OCI-LY7 (cell line): Measurements from ENCODE around the gene LSG1. TPM values are rescaled to one million over a fixed set of nuclear protein-coding genes. Genes with fewer than 3 reads are reported as not detected.

Source experiments
- BruUV-seq: library from RNA; stranded (reverse); fragments of 400-500 nt; replicated peaks from 2 replicates; lab custom pipeline; 2021; lab: Mats Ljungman, UMichigan
- CTCF ChIA-PET: fragments of 300-600 bp; sonication (Branson Sonifier 250); formaldehyde crosslinking; loops from one replicate; lab custom pipeline; 2022; ENCODE audit warnings: antibody characterized with exemption; ENCODE audit not compliant: unreplicated experiment; lab: Charles Lee
- POLR2A ChIA-PET: fragments of 300-600 bp; sonication (Branson Sonifier 250); formaldehyde crosslinking; loops from one replicate; lab custom pipeline; 2022; ENCODE audit warnings: antibody characterized with exemption; lab: Charles Lee
- DNase-seq: peaks from one replicate; pipeline ENCODE4 v3.0.0-alpha.2; 2015; ENCODE audit warnings: low spot score
- H2AFZ ChIP-seq: fragments of 200-600 bp; sonication (generic), shearing (Covaris generic); 2 replicates; pipeline ENCODE4 v1.6.1; 2014; ENCODE audit warnings: mild to moderate bottlenecking, antibody characterized with exemption, low read length, moderate library complexity
- H3K27ac ChIP-seq: fragments of 200-600 bp; sonication (generic); 2 replicates; pipeline ENCODE4 v1.5.1; 2014; ENCODE audit warnings: mixed run types, low read depth, mild to moderate bottlenecking, moderate library complexity, low read length, inconsistent platforms; ENCODE audit not compliant: poor library complexity, severe bottlenecking
- H3K36me3 ChIP-seq: fragments of 200-600 bp; sonication (generic); 2 replicates; pipeline ENCODE4 v1.6.1; 2014; ENCODE audit warnings: mild to moderate bottlenecking, antibody characterized with exemption, low read length, moderate library complexity, mixed read lengths; ENCODE audit not compliant: insufficient read depth
- H3K4me1 ChIP-seq: fragments of 200-600 bp; sonication (generic); 2 replicates; pipeline ENCODE4 v1.5.1; 2014; ENCODE audit warnings: mild to moderate bottlenecking, low read length; ENCODE audit not compliant: insufficient read depth, poor library complexity, severe bottlenecking
- H3K4me2 ChIP-seq: fragments of 200-600 bp; sonication (generic); 2 replicates; pipeline ENCODE4 v1.6.1; 2014; ENCODE audit warnings: mild to moderate bottlenecking, low read length
- H3K4me3 ChIP-seq: fragments of 200-600 bp; sonication (generic); 2 replicates; pipeline ENCODE4 v1.5.1; 2014; ENCODE audit warnings: mild to moderate bottlenecking, low read depth, low read length; ENCODE audit not compliant: poor library complexity, severe bottlenecking
- H3K79me2 ChIP-seq: fragments of 200-600 bp; sonication (generic); 2 replicates; pipeline ENCODE4 v1.6.1; 2016; ENCODE audit warnings: low read depth, mild to moderate bottlenecking, low read length, moderate library complexity, mixed read lengths; ENCODE audit not compliant: insufficient read depth
- H3K9me2 ChIP-seq: fragments of 200-600 bp; sonication (generic); 2 replicates; pipeline ENCODE4 v1.6.1; 2016; ENCODE audit warnings: mild to moderate bottlenecking, low read length, mixed read lengths; ENCODE audit not compliant: insufficient read depth
- H3K9me3 ChIP-seq: fragments of 200-600 bp; sonication (generic); 2 replicates; pipeline ENCODE4 v1.6.1; 2014; ENCODE audit warnings: mild to moderate bottlenecking, mixed run types, low read length, mixed read lengths
- H4K20me1 ChIP-seq: fragments of 200-600 bp; sonication (generic); 2 replicates; pipeline ENCODE4 v1.6.1; 2014; ENCODE audit warnings: mild to moderate bottlenecking, antibody characterized with exemption, low read length, moderate library complexity, mixed read lengths; ENCODE audit not compliant: insufficient read depth
- EZH2phosphoT487 ChIP-seq: fragments of 200-600 bp; sonication (generic); IDR thresholded peaks from 2 replicates; pipeline ENCODE4 v1.6.1; 2018; ENCODE audit warnings: low read depth, borderline replicate concordance, mild to moderate bottlenecking, mixed run types, antibody characterized with exemption, low read length, moderate library complexity, mixed read lengths
- intact Hi-C: fragments of 100-400 bp; cut with micrococcal nuclease; formaldehyde crosslinking; loops from one replicate; pipeline ENCODE4 v1.10.0; 2022; ENCODE audit not compliant: unreplicated experiment
- total RNA-seq, 2 experiments: library from RNA; depleted of rRNA in 1 of 2; stranded (reverse); fragments of >200 nt in 1 of 2; shearing (Covaris generic) in 1 of 2; gene quantifications; 2 replicates each; pipeline ENCODE4 v1.2.3, GENCODE V29; 2014 to 2022
- TF ChIP-seq, protein P1 (sequence below): fragments of 200-600 bp; sonication (generic); conservative IDR thresholded peaks from 2 replicates; pipeline ENCODE4 v1.5.1; 2014; ENCODE audit warnings: mild to moderate bottlenecking, antibody characterized with exemption, low read length, moderate library complexity, mixed read lengths

Gene LSG1
- total RNA-seq, 2 experiments from 2014 or later = 44.4 to 52.9 TPM

- H3K36me3 ChIP-seq = no peaks in the 10 kb centered on the region
- no peaks in the 10 kb centered on the region for H3K79me2 ChIP-seq
- BruUV-seq = no TSS peak
- no peak overlapping the region for H3K4me3 ChIP-seq
- POLR2A ChIA-PET = interaction anchor here (0.6 to 1.4 kb wide), 3 partner anchors 26 to 32 kb away, joined by 3 to 5 read pairs (median 4); no protein-coding TSS in a partner anchor
- TF ChIP-seq, protein P1, sequence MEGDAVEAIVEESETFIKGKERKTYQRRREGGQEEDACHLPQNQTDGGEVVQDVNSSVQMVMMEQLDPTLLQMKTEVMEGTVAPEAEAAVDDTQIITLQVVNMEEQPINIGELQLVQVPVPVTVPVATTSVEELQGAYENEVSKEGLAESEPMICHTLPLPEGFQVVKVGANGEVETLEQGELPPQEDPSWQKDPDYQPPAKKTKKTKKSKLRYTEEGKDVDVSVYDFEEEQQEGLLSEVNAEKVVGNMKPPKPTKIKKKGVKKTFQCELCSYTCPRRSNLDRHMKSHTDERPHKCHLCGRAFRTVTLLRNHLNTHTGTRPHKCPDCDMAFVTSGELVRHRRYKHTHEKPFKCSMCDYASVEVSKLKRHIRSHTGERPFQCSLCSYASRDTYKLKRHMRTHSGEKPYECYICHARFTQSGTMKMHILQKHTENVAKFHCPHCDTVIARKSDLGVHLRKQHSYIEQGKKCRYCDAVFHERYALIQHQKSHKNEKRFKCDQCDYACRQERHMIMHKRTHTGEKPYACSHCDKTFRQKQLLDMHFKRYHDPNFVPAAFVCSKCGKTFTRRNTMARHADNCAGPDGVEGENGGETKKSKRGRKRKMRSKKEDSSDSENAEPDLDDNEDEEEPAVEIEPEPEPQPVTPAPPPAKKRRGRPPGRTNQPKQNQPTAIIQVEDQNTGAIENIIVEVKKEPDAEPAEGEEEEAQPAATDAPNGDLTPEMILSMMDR = no peak
- no peak for TF ChIP-seq EZH2phosphoT487
- H2AFZ ChIP-seq = no peak overlapping the region
- CTCF ChIA-PET = interaction anchor here (1.4 kb wide), 1 partner anchor 9 kb away, joined by 3 read pairs; no protein-coding TSS in a partner anchor
- no peak for DNase-seq
- H3K4me1 ChIP-seq = no peaks in the 10 kb centered on the region
- intact Hi-C loops = no loop called here
- no peaks in the 10 kb centered on the region for H3K9me3 ChIP-seq
- H3K4me2 ChIP-seq = no peak overlapping the region
- H3K9me2 ChIP-seq = no peaks in the 10 kb centered on the region
- H4K20me1 ChIP-seq = no peaks in the 10 kb centered on the region
- H3K27ac ChIP-seq = no peak overlapping the region
These were observed 46.1 kb upstream of the LSG1 start for GRCh38 chr3:194718079-194718478.

GRCh38 chr3:194715022-194715800 lies 43.2 kb upstream of the LSG1 start:
- ChIA-PET POLR2A (no interaction called here), CTCF (no interaction called here)
- BruUV-seq = no TSS peak

More at GRCh38 chr3:194715022-194715800, 43.2 kb upstream of the LSG1 start:
- Histone ChIP-seq H3K4me2 (no peak overlapping the region), H2AFZ (no peak overlapping the region), H4K20me1 (no peaks in the 10 kb centered on the region), H3K36me3 (no peaks in the 10 kb centered on the region), H3K27ac (no peak overlapping the region), H3K4me3 (no peak overlapping the region), H3K9me2 (no peaks in the 10 kb centered on the region), H3K4me1 (no peaks in the 10 kb centered on the region), H3K9me3 (no peaks in the 10 kb centered on the region), H3K79me2 (no peaks in the 10 kb centered on the region)
- DNase-seq = no peak
- intact Hi-C loops = no loop called here
- TF ChIP-seq, protein P1 = no peak
- no peak for TF ChIP-seq EZH2phosphoT487
